Left ventricle myocardium inferior (tissue), 1 donor: ENCODE measurements around the gene SPATC1L. TPM values are rescaled to one million over a fixed set of nuclear protein-coding genes. Genes with fewer than 3 reads are reported as not detected.

Experiments
- DNase-seq: peaks from one replicate; pipeline ENCODE4 v3.0.0-alpha.2; 2020
- H3K27ac ChIP-seq: fragments of 200-600 bp; replicated peaks from 2 replicates; pipeline ENCODE4 v1.8.0; 2021
- H3K27me3 ChIP-seq: fragments of 200-600 bp; 2 replicates; pipeline ENCODE4 v1.8.0; 2021; ENCODE audit warnings: low read depth
- H3K36me3 ChIP-seq: fragments of 200-600 bp; 2 replicates; pipeline ENCODE4 v1.8.0; 2021
- H3K4me1 ChIP-seq: fragments of 200-600 bp; 2 replicates; pipeline ENCODE4 v1.8.0; 2021
- H3K4me3 ChIP-seq: fragments of 200-600 bp; 2 replicates; pipeline ENCODE4 v1.8.0; 2021; ENCODE audit warnings: mild to moderate bottlenecking, moderate library complexity
- H3K9me3 ChIP-seq: fragments of 200-600 bp; replicated peaks from 2 replicates; pipeline ENCODE4 v1.8.0; 2021
- CTCF ChIP-seq: fragments of 200-600 bp; IDR thresholded peaks from 2 replicates; pipeline ENCODE4 v1.8.0; 2021; ENCODE audit warnings: antibody characterized with exemption, mild to moderate bottlenecking, borderline replicate concordance
- intact Hi-C: fragments of 100-400 bp; cut with micrococcal nuclease; formaldehyde crosslinking; loops from one replicate; pipeline ENCODE4 v1.11.0; 2022
- total RNA-seq: library from RNA; stranded (reverse); fragmentation: NEBNext Ultra II Directional; extraction: Animal tissue kit (Norgen Biotek cat#: 25700); gene quantifications from one replicate; pipeline ENCODE4 v1.2.1, GENCODE V29; 2021
- donor health status: DM: no; HTN: yes; CAD: no; lungs with severe emphysema.

Gene SPATC1L
- total RNA-seq, 1 donor from 2014 or later, result 7.0 TPM

GRCh38 chr21:46146856-46147255 is 37.4 kb downstream of the SPATC1L start:
- Histone ChIP-seq H3K36me3 (no peaks in the 10 kb centered on the region), H3K4me3 (no peak overlapping the region), H3K4me1 (peaks cover 10% of the 10 kb centered on the region), H3K9me3 (no peaks in the 10 kb centered on the region), H3K27ac (no peak overlapping the region), H3K27me3 (no peaks in the 10 kb centered on the region)
- DNase-seq, result no peak
- intact Hi-C loops, result no loop called here
- no peak for TF ChIP-seq CTCF

- no peak overlapping the region for H3K27ac ChIP-seq
- no peak for DNase-seq
- no peak overlapping the region for H3K4me3 ChIP-seq
- no peaks in the 10 kb centered on the region for H3K36me3 ChIP-seq
- H3K4me1 ChIP-seq, result peaks cover 10% of the 10 kb centered on the region
- no peaks in the 10 kb centered on the region for H3K9me3 ChIP-seq
- no peaks in the 10 kb centered on the region for H3K27me3 ChIP-seq
- TF ChIP-seq CTCF, result no peak
- intact Hi-C loops, result no loop called here
These were observed 38.2 kb downstream of the SPATC1L start for GRCh38 chr21:46145840-46146691.

- H3K36me3 ChIP-seq, result no peaks in the 10 kb centered on the region
- H3K27me3 ChIP-seq, result no peaks in the 10 kb centered on the region
- no peak overlapping the region for H3K27ac ChIP-seq
- no peak for TF ChIP-seq CTCF
- peaks cover 10% of the 10 kb centered on the region for H3K4me1 ChIP-seq
- intact Hi-C loops, result no loop called here
- no peak overlapping the region for H3K4me3 ChIP-seq
- no peak for DNase-seq
- H3K9me3 ChIP-seq, result no peaks in the 10 kb centered on the region
These were observed 39.0 kb downstream of the SPATC1L start for GRCh38 chr21:46145159-46145839.

GRCh38 chr21:46144464-46145070 is 39.7 kb downstream of the SPATC1L start:
- peaks cover 10% of the 10 kb centered on the region for H3K4me1 ChIP-seq
- intact Hi-C loops, result no loop called here
- H3K27me3 ChIP-seq, result no peaks in the 10 kb centered on the region
- H3K27ac ChIP-seq, result no peak overlapping the region
- no peaks in the 10 kb centered on the region for H3K9me3 ChIP-seq
- no peak for DNase-seq
- no peaks in the 10 kb centered on the region for H3K36me3 ChIP-seq
- TF ChIP-seq CTCF, result no peak
- no peak overlapping the region for H3K4me3 ChIP-seq

GRCh38 chr21:46142582-46143473 is 41.4 kb downstream of the SPATC1L start:
- intact Hi-C loops, result no loop called here
- H3K27ac ChIP-seq, result peak overlapping the region; percentile 29
- no peak for DNase-seq
- H3K27me3 ChIP-seq, result no peaks in the 10 kb centered on the region
- peaks cover 10% of the 10 kb centered on the region for H3K4me1 ChIP-seq
- no peaks in the 10 kb centered on the region for H3K9me3 ChIP-seq
- no peak overlapping the region for H3K4me3 ChIP-seq
- H3K36me3 ChIP-seq, result no peaks in the 10 kb centered on the region
- TF ChIP-seq CTCF, result no peak
